ENCODE results near the gene EPB41. TPM values are rescaled to one million over a fixed set of nuclear protein-coding genes. Genes with fewer than 3 reads are reported as not detected.

EPB41 gene
- total and polyA plus RNA-seq, 2 of the 8 experiments (the other 6 are each of a cell fraction or from before 2014, with no cell fraction given) = 36.7 to 109 TPM

DNA sequence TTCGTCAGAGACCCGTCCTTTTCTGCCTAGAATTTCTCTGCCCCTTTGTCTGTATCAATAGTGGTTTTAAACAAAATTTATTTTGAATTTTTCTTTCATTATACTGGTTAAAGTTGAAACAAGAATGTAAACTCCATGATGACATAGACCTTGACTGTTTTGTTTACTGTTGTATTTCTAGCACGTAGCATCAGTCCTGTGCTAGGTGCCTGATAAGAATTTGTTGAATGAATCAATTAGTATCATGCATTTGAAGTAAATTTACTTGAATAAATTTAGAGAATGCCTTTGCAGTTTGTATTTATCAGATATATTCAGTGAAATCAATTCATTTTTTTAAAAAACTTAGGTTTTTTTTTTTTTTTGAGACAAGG is 69.9 kb downstream of the EPB41 start:
- no peak overlapping the region for H3K4ac ChIP-seq (replicated peaks; ENCODE audit: insufficient read length, low read depth, low read length)
- H2AFZ ChIP-seq (ENCODE audit: low read length) = no peak overlapping the region
- no peak overlapping the region for H3K23ac ChIP-seq (ENCODE audit: insufficient read length)
- ChIA-PET POLR2A (ENCODE audit: partially characterized antibody) (interaction anchor here (0.6 kb wide), 1 partner anchor 41 kb away, joined by 3 read pairs; no protein-coding TSS in a partner anchor), CTCF (ENCODE audit: partially characterized antibody) (interaction anchor here (0.8 to 2.7 kb wide), 18 partner anchors 8 to 256 kb away, joined by 3 to 12 read pairs (median 5); no protein-coding TSS in a partner anchor)
- no peak overlapping the region; a peak in 1 of 7 replicates for H3K9ac ChIP-seq (replicated peaks in 1 of 4; ENCODE audit: extremely low read depth in 1 of 4, low read depth in 3 of 4, low read length in 3 of 4)
- H3K36me3 ChIP-seq (ENCODE audit: control insufficient read depth in 2 of 4, insufficient read depth in 4 of 4, low read length in 3 of 4) = no peaks in the 10 kb centered on the region; a peak in 1 of 8 replicates
- H3K18ac ChIP-seq (ENCODE audit: extremely low read depth, low read length) = no peak overlapping the region
- H3K4me3 ChIP-seq (ENCODE audit: extremely low read depth in 1 of 4, insufficient read depth in 2 of 4, low read depth in 3 of 4, low read length in 4 of 4) = no peak overlapping the region
- no peaks in the 10 kb centered on the region for H3K27me3 ChIP-seq (replicated peaks in 1 of 4; ENCODE audit: control insufficient read depth in 3 of 4, extremely low read depth in 1 of 4, insufficient read depth in 3 of 4, low read length in 3 of 4)
- no peak overlapping the region for H2BK12ac ChIP-seq (ENCODE audit: low read depth, low read length)
- no peak overlapping the region for H3K56ac ChIP-seq (replicated peaks; ENCODE audit: insufficient read length, low read depth, low read length)
- peaks cover 3% of the 10 kb centered on the region for H3K79me1 ChIP-seq (ENCODE audit: low read depth, low read length)
- no peak for DNase-seq (ENCODE audit: low read depth in 1 of 2, low spot score in 2 of 2)
- peak overlapping the region in 1 of 2 experiments; percentile 22; a peak in 1 of 4 replicates for H3K4me2 ChIP-seq (ENCODE audit: insufficient read depth in 1 of 2, low read depth in 2 of 2, low read length in 2 of 2)
- FAIRE-seq = no peak
- H4K20me1 ChIP-seq (replicated peaks in 1 of 2; ENCODE audit: control insufficient read depth in 1 of 2, insufficient read depth in 2 of 2, low read length in 2 of 2) = no peaks in the 10 kb centered on the region
- 89% methylated on average over 3 of the region's 3 CpGs; no CpG with 5 or more reads in 1 of the 2 experiments for WGBS, 2 experiments (ENCODE audit: extremely low coverage in 1 of 2, insufficient coverage in 1 of 2, insufficient read length in 1 of 2, insufficient replicate concordance in 2 of 2, low coverage in 1 of 2, low lambda C conversion rate in 2 of 2, missing lambda C conversion rate in 1 of 2)
- no peak overlapping the region for H3K27ac ChIP-seq (ENCODE audit: low read depth, low read length)
- no peak overlapping the region for H2BK5ac ChIP-seq (ENCODE audit: low read depth, low read length)
- H3K79me2 ChIP-seq (ENCODE audit: control insufficient read depth in 1 of 2, insufficient read depth in 2 of 2, low read length in 2 of 2) = peaks cover 0 to 19% of the 10 kb centered on the region in 2 experiments; a peak in 2 of 4 replicates
- no peak overlapping the region for H3K14ac ChIP-seq (ENCODE audit: insufficient read length)
- no peak overlapping the region for H2BK20ac ChIP-seq (ENCODE audit: low read length)
- H2BK15ac ChIP-seq (ENCODE audit: low read length) = no peak overlapping the region
- H4K8ac ChIP-seq (ENCODE audit: extremely low read depth, insufficient read depth, low read length) = no peak overlapping the region
- no peak overlapping the region for H2BK120ac ChIP-seq (replicated peaks; ENCODE audit: low read depth, low read length)
- no peak overlapping the region for H4K91ac ChIP-seq (replicated peaks; ENCODE audit: insufficient read length, low read length)
- H2AK5ac ChIP-seq (ENCODE audit: low read depth, low read length) = no peak overlapping the region
- H4K5ac ChIP-seq (ENCODE audit: insufficient read length, low read depth, low read length) = no peak overlapping the region
- H3K23me2 ChIP-seq (ENCODE audit: low read depth, low read length) = no peaks in the 10 kb centered on the region
- no peaks in the 10 kb centered on the region for H3K9me3 ChIP-seq (ENCODE audit: insufficient read depth in 2 of 2, low read depth in 1 of 2, low read length in 1 of 2)
- H3K4me1 ChIP-seq (replicated peaks in 1 of 4; ENCODE audit: control insufficient read depth in 3 of 4, insufficient read depth in 4 of 4, low read length in 3 of 4) = peaks cover 2 to 7% (median 5%) of the 10 kb centered on the region in 4 experiments
- TF ChIP-seq RBBP5 (IDR thresholded peaks at IDR 0.05; ENCODE audit: borderline replicate concordance, low read depth, low read length) (no peak), EGR1 (IDR thresholded peaks at IDR 0.05; ENCODE audit: borderline replicate concordance, low read depth, low read length) (no peak), CHD2 (IDR thresholded peaks at IDR 0.05; ENCODE audit: low read length) (no peak), CTBP2 (IDR thresholded peaks at IDR 0.05; ENCODE audit: borderline replicate concordance, insufficient read depth, insufficient read length, low read length) (no peak), PHF8 (conservative IDR thresholded peaks at IDR 0.05; ENCODE audit: low read depth, low read length) (no peak), POLR2AphosphoS5 (IDR thresholded peaks at IDR 0.05; ENCODE audit: low read depth, low read length) (no peak), EZH2 (IDR thresholded peaks at IDR 0.05; ENCODE audit: low read depth, low read length, severe bottlenecking) (no peak), EP300 (IDR thresholded peaks at IDR 0.05; ENCODE audit: borderline replicate concordance in 1 of 2, low read depth in 2 of 2, low read length in 2 of 2) (no peak), RXRA (IDR thresholded peaks at IDR 0.05; ENCODE audit: insufficient read depth, low read depth, low read length) (no peak), CBX5 (IDR thresholded peaks at IDR 0.05; ENCODE audit: low read depth, low read length) (no peak), CHD1 (IDR thresholded peaks at IDR 0.05; ENCODE audit: low read depth, low read length) (no peak), GTF2F1 (IDR thresholded peaks at IDR 0.05; ENCODE audit: borderline replicate concordance, low read depth, low read length) (no peak), KDM4A (IDR thresholded peaks at IDR 0.05; ENCODE audit: low read depth, low read length, severe bottlenecking) (no peak)
